H1 (cell line): ENCODE results near the gene AIFM2. TPM values are rescaled to one million over a fixed set of nuclear protein-coding genes. Genes with fewer than 3 reads are reported as not detected.

Source experiments
- ATF3 ChIP-seq: IDR thresholded peaks from 2 replicates; pipeline ENCODE4 v1.6.1; 2011; ENCODE audit warnings: low read depth, mild to moderate bottlenecking, low read length; ENCODE audit not compliant: insufficient read depth
- CBX5 ChIP-seq: fragments of 300-800, 300-1000 bp; sonication (generic); IDR thresholded peaks from 2 replicates; pipeline ENCODE4 v1.7.1; 2016; ENCODE audit warnings: antibody characterized with exemption, low read length, low read depth
- CHD7 ChIP-seq: fragments of 300-600 bp; sonication (generic); IDR thresholded peaks from 2 replicates; pipeline ENCODE4 v1.7.1; 2012; ENCODE audit warnings: low read length, moderate library complexity, mild to moderate bottlenecking, inconsistent platforms; ENCODE audit not compliant: insufficient replicate concordance
- JUND ChIP-seq: IDR thresholded peaks from 2 replicates; pipeline ENCODE4 v1.6.1; 2011; ENCODE audit warnings: mild to moderate bottlenecking, improper control_type of control experiment, low read length
- RAD21 ChIP-seq, 2 experiments: IDR thresholded peaks in 1 of 2; conservative IDR thresholded peaks in 1 of 2; 2 replicates each; pipeline ENCODE4 v1.6.1; 2011; ENCODE audit warnings: low read depth in 2 of 2, low read length in 2 of 2, improper control_type of control experiment in 1 of 2, inconsistent platforms in 1 of 2, mild to moderate bottlenecking in 1 of 2, moderate library complexity in 1 of 2
- TAF1 ChIP-seq: IDR thresholded peaks from 2 replicates; pipeline ENCODE4 v1.6.1; 2011; ENCODE audit warnings: mild to moderate bottlenecking, low read depth, low read length
- USF2 ChIP-seq: IDR thresholded peaks from 2 replicates; pipeline ENCODE4 v1.6.1; 2011; ENCODE audit warnings: low read length, improper control_type of control experiment
- YY1 ChIP-seq: IDR thresholded peaks from 2 replicates; pipeline ENCODE4 v1.6.1; 2011; ENCODE audit warnings: low read depth, mild to moderate bottlenecking, low read length
- polyA plus RNA-seq, 7 experiments: library from polyadenylated mRNA; depleted of rRNA in 3 of 7; stranded (reverse) in 5 of 7; unstranded in 2 of 7; fragments of >200 nt in 5 of 7; fragments of 200-250 nt in 2 of 7; gene quantifications; 1 replicate in 5 of 7; 2 replicates in 1 of 7; 4 replicates in 1 of 7; pipeline versions ENCODE4 v1.2.1 to v1.2.3, GENCODE V29; 2011 to 2013; ENCODE audit warnings: missing spikeins in 2 of 7, mixed read lengths in 2 of 7
- total RNA-seq: library from RNA; stranded (reverse); fragmentation: NEBNext Ultra II Directional; extraction: Animal tissue kit (Norgen Biotek cat#: 25700); gene quantifications from 2 replicates; pipeline ENCODE4 v1.2.1, GENCODE V29; 2021

The AIFM2 gene
- total and polyA plus RNA-seq, 2 of the 8 experiments (the other 6 are each of a cell fraction or from before 2014, with no cell fraction given), result 4.0 TPM

- TF ChIP-seq CHD7 (no peak), USF2 (no peak), JUND (no peak), RAD21 (IDR thresholded peaks at IDR 0.05 in 1 of 2, conservative IDR thresholded peaks at IDR 0.05 in 1 of 2; ENCODE audit: low read depth in 2 of 2, low read length in 2 of 2) (no peak), YY1 (no peak), CBX5 (no peak), TAF1 (no peak), ATF3 (no peak)
Observed at GRCh38 chr10:70178139-70178725, 45.6 kb upstream of the AIFM2 start (continued).
